ENCODE results near the gene EXOSC10. TPM values are rescaled to one million over a fixed set of nuclear protein-coding genes. Genes with fewer than 3 reads are reported as not detected.
A peak's percentile ranks its signal among the peaks of the same experiment; 100 is the strongest.

The EXOSC10 gene
- total and polyA plus RNA-seq, 2 of the 13 experiments (the other 11 are each of a cell fraction or from before 2014, with no cell fraction given), result 48.4 to 67.6 TPM

- TF ChIP-seq MATR3 (CRISPR knock-in tag; IDR thresholded peaks at IDR 0.05), result no peak
- TF ChIP-seq, protein P1, sequence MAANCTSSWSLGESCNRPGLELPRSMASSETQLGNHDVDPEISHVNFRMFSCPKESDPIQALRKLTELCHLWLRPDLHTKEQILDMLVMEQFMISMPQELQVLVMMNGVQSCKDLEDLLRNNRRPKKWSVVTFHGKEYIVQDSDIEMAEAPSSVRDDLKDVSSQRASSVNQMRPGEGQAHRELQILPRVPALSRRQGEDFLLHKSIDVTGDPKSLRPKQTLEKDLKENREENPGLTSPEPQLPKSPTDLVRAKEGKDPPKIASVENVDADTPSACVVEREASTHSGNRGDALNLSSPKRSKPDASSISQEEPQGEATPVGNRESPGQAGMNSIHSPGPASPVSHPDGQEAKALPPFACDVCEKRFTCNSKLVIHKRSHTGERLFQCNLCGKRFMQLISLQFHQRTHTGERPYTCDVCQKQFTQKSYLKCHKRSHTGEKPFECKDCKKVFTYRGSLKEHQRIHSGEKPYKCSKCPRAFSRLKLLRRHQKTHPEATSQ (CRISPR knock-in tag; IDR thresholded peaks at IDR 0.05; ENCODE audit: borderline replicate concordance), result no peak
- no peak for TF ChIP-seq GATAD2A (CRISPR knock-in tag; IDR thresholded peaks at IDR 0.05)
- TF ChIP-seq POLR2AphosphoS5 (IDR thresholded peaks at IDR 0.05; ENCODE audit: low read depth, low read length), result no peak
- no peak for TF ChIP-seq NCOA5 (CRISPR knock-in tag; IDR thresholded peaks at IDR 0.05)
- TF ChIP-seq ZFP62 (CRISPR knock-in tag; IDR thresholded peaks at IDR 0.05), result no peak
- TF ChIP-seq DNMT3B (CRISPR knock-in tag; conservative IDR thresholded peaks at IDR 0.05), result no peak
- no peak for TF ChIP-seq KDM1A (CRISPR knock-in tag; IDR thresholded peaks at IDR 0.05)
- TF ChIP-seq ZNF563 (CRISPR knock-in tag; IDR thresholded peaks at IDR 0.05), result peak; percentile 32; the same call in 1 of the 2 replicates
- peak; percentile 35; the same call in 1 of the 2 replicates for TF ChIP-seq EHMT2 (IDR thresholded peaks at IDR 0.05; ENCODE audit: borderline replicate concordance, low read depth, low read length)
- TF ChIP-seq, protein P2, sequence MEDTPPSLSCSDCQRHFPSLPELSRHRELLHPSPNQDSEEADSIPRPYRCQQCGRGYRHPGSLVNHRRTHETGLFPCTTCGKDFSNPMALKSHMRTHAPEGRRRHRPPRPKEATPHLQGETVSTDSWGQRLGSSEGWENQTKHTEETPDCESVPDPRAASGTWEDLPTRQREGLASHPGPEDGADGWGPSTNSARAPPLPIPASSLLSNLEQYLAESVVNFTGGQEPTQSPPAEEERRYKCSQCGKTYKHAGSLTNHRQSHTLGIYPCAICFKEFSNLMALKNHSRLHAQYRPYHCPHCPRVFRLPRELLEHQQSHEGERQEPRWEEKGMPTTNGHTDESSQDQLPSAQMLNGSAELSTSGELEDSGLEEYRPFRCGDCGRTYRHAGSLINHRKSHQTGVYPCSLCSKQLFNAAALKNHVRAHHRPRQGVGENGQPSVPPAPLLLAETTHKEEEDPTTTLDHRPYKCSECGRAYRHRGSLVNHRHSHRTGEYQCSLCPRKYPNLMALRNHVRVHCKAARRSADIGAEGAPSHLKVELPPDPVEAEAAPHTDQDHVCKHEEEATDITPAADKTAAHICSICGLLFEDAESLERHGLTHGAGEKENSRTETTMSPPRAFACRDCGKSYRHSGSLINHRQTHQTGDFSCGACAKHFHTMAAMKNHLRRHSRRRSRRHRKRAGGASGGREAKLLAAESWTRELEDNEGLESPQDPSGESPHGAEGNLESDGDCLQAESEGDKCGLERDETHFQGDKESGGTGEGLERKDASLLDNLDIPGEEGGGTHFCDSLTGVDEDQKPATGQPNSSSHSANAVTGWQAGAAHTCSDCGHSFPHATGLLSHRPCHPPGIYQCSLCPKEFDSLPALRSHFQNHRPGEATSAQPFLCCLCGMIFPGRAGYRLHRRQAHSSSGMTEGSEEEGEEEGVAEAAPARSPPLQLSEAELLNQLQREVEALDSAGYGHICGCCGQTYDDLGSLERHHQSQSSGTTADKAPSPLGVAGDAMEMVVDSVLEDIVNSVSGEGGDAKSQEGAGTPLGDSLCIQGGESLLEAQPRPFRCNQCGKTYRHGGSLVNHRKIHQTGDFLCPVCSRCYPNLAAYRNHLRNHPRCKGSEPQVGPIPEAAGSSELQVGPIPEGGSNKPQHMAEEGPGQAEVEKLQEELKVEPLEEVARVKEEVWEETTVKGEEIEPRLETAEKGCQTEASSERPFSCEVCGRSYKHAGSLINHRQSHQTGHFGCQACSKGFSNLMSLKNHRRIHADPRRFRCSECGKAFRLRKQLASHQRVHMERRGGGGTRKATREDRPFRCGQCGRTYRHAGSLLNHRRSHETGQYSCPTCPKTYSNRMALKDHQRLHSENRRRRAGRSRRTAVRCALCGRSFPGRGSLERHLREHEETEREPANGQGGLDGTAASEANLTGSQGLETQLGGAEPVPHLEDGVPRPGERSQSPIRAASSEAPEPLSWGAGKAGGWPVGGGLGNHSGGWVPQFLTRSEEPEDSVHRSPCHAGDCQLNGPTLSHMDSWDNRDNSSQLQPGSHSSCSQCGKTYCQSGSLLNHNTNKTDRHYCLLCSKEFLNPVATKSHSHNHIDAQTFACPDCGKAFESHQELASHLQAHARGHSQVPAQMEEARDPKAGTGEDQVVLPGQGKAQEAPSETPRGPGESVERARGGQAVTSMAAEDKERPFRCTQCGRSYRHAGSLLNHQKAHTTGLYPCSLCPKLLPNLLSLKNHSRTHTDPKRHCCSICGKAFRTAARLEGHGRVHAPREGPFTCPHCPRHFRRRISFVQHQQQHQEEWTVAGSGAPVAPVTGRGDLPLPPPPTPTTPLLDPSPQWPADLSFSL (CRISPR knock-in tag; IDR thresholded peaks at IDR 0.05), result no peak
- TF ChIP-seq SAP130 (CRISPR knock-in tag; IDR thresholded peaks at IDR 0.05; ENCODE audit: low read depth), result peak; percentile 46
- TF ChIP-seq NCOR1 (IDR thresholded peaks at IDR 0.05; ENCODE audit: borderline replicate concordance, low read length), result no peak
- no peak for TF ChIP-seq ZNF446 (CRISPR knock-in tag; IDR thresholded peaks at IDR 0.05)
- TF ChIP-seq DZIP1 (CRISPR knock-in tag; IDR thresholded peaks at IDR 0.05), result no peak
- no peak for TF ChIP-seq MYNN (CRISPR knock-in tag; IDR thresholded peaks at IDR 0.05; ENCODE audit: low read depth)
- TF ChIP-seq, protein P3, sequence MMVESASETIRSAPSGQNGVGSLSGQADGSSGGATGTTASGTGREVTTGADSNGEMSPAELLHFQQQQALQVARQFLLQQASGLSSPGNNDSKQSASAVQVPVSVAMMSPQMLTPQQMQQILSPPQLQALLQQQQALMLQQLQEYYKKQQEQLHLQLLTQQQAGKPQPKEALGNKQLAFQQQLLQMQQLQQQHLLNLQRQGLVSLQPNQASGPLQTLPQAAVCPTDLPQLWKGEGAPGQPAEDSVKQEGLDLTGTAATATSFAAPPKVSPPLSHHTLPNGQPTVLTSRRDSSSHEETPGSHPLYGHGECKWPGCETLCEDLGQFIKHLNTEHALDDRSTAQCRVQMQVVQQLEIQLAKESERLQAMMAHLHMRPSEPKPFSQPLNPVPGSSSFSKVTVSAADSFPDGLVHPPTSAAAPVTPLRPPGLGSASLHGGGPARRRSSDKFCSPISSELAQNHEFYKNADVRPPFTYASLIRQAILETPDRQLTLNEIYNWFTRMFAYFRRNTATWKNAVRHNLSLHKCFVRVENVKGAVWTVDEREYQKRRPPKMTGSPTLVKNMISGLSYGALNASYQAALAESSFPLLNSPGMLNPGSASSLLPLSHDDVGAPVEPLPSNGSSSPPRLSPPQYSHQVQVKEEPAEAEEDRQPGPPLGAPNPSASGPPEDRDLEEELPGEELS (CRISPR knock-in tag; IDR thresholded peaks at IDR 0.05), result no peak
- TF ChIP-seq HDAC2 (CRISPR knock-in tag; IDR thresholded peaks at IDR 0.05), result no peak
- TF ChIP-seq TRIM24 (CRISPR knock-in tag; IDR thresholded peaks at IDR 0.05), result no peak
- TF ChIP-seq ZNF737 (CRISPR knock-in tag; IDR thresholded peaks at IDR 0.05; ENCODE audit: borderline replicate concordance), result no peak
- TF ChIP-seq ARNT (IDR thresholded peaks at IDR 0.05), result no peak
Observed at GRCh38 chr1:11053758-11054137, 45.9 kb downstream of the EXOSC10 start (continued).

All from HepG2 (cell line).